Stimulated activated naive CD4-positive, alpha-beta T cell treated with Interleukin-2 at 50 U/mL for 16 hours (primary cell): Measurements from ENCODE around the gene NRG2.

Source experiments
- DNase-seq: peaks from one replicate; lab custom pipeline; 2025; lab: John Stamatoyannopoulos, UW

Gene NRG2

DNA sequence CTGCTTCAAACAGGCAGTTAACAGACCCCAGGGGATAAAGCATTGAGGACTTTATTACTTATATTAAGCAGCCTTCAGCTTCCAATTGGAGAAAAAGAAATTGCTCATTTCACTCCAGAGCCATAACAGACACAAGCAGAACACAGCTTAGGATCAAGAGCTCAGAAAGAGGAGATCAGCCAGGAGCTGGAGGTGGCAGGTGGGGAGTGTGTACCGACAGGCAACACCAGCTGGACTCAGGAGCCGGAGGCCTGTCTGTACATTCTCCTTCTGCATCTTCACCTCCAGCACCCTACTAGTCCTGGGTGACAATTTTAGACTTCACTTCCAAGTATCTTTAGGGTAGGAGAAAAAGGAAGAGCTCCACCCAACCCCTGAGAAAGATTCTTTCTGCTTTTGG lies 35.8 kb downstream of the NRG2 start:
- DNase-seq: no peak

DNA sequence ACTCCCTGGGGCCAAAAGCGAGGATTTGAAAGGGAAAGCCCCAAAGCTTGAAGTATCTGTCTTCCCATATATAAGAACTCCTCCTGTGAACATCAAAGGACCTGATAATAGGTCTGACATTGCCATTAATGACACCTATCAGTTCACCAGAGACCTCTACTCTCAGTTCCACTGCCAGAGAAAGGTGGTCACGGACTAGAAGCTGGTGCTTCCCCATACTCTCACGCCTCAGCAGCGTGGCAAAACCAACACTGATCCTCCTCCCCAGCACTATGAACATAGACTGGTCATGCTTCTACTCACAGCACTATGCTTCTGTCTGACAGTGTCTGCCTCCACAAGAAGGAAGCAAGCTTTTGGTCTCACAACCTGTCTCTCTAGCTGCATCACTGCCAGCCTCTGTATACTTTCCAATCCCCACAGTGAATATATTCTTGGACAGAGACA lies 37.9 kb downstream of the NRG2 start:
- DNase-seq: no peak

DNA sequence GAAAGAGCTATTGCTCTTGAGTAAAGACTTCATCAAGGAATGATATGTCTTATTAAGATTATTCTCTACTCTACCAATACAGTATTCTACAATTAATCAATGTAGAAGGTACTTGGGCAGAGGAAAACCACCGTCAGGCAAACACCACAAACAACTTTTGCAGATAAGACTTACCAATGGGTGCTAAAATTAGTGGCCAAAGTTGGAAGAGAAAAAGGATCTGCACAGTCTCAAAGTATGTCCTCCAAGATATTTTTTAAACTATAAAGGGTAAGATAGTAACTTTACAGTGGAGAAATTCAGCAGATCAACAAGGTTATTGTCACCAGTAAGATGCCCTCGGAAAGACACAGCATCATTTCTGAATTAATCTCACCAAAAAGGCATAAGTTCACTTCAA lies 38.9 kb downstream of the NRG2 start:
- DNase-seq: no peak

DNA sequence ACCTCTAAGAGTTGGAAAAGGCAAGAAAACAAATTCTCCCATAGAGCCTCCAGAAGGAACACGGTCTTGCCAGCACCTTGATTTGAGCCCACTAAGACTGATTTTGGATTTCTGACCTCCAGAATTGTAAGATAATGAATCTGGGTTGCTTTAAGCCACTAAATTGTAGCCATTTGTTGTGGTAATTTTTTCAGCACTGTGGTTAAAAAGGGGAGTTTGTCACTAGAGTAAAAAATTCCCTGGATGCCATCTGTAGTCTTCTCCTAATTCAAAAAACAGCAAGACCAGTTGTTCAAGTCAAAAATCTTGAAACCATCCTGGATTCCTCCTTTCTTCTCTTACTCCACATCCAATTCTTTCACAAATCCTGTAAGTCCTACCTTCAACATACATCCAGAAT lies 39.6 kb downstream of the NRG2 start:
- DNase-seq: no peak

DNA sequence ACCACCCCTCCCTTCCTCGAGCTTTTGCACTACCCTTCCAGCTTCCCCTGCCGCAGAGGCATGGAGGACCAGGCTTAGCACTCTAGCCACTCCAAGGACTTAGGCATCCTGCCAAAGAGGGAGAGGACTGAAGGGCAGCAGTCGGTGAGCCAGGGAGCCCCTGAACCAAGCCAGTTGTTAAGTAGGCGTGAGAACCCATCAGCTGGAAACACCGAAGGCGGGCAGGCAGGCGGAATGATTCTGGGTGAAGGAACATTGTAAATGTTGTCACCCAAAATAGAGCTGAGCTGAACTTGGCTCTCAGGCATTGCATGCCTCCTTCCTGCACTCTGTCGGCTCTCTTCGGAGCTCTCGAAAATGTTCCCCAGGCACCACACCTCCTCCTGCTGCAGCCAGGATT lies 42.8 kb downstream of the NRG2 start:
- no peak for DNase-seq

DNA sequence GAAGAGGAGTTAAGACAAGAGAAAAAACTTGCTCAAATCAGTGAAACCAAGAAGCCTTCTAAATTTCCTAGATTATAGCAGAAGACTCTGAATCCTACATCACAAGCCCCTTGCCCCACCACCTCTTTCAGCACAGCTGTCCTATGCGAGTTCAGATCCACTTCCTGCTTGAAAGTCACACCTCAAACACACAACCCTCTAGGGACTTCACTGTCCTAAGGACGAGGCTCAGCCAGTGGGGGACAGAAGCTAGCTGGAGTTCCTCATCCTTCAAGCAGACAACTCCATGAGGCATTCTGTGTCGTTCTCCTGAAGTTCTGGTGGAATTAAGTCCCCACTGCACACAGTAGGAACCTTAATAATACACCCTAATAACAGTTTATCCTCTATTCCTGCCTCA lies 44.3 kb downstream of the NRG2 start:
- no peak for DNase-seq

DNA sequence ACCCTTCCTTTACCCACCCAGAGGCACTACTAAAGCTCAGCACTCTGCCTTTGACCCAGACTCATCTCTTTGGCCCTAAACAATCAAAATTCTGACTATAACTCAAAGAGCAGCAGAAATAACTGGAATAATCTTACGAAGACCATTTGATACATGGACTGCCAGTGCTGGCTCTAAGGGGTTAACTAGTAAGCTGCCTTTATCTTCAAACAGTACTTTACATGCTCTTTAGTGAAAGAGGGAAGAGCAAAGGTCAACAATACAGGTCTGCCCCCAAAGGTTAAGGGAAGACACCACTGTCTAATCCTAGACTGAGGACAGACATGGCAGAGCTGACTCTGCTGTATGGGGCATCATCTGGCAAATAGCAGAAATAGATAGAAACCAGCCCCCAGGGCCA lies 45.8 kb downstream of the NRG2 start:
- no peak for DNase-seq

DNA sequence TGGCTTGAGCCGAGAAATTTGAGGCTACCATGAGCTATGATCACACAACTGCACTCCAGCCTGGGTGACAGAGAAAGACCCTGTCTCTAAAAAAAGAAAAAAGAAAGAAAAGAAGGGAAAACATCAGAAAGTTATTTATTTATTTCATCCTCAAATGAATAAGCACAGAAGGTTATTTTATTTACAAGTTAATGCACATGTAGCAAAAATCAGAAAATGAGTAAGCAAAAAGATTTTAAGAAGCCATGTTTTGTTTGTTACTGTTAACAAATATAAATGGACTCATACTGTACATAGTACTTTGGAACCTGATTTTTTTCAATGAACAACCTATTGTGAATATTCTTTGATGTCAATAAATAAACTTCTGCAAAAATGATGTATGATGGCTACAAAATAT lies 47.2 kb downstream of the NRG2 start:
- no peak for DNase-seq

DNA sequence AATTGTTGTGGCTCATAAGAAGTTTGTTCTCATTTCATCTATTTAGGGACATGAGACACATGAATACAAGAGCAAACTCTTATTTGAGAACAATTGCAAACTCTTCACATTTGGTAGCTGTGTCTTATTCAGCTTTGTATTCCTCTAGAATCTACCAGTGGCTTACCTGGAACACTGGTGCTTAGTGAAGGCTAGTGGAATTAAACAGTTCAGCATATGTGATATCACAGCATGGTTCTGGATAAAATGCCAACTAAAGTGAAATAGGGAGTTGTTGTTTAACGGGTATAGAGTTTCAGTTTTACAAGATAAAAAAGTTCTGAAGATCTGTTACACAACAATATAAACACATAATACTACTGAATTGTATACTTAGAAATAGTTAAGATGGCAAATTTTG lies 48.9 kb downstream of the NRG2 start:
- DNase-seq: no peak

DNA sequence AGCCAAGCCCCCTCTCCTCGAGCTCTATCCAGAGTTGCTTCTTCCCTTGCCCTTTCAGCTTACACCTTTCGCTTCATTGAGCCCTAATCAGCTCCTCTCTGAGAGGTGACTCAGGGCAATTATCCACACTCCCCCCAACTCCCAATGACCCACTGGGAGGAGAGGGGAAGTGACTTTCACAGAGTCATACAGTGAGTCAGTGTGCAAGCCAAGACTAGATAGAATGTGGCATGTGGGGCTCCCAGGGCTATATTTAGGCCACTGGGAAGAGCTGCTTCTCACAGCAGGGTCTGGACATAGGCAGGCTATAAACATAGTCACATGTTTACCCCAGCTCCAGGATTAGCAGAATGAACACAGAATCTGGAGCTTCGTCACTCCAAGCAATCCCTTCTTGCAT lies 57.4 kb downstream of the NRG2 start:
- no peak for DNase-seq

DNA sequence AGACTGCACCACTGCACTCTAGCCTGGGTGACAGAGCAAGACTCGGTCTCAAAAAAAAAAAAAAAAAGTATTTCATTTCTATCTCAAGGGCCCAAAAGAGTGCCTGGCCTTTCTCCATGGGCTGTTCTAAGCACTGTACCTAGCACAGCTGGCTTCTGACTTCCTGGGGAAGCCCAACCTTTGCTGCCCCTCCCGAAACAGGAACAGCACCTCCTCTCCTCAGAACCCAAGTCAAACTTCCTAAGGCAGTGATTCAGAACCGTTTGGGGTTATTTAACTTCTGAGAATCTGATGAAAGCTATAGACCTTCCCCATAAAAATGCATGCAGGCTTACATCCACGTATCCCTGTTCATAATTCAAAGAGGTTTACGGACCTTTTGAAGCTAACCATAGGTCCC lies 57.8 kb downstream of the NRG2 start:
- no peak for DNase-seq

DNA sequence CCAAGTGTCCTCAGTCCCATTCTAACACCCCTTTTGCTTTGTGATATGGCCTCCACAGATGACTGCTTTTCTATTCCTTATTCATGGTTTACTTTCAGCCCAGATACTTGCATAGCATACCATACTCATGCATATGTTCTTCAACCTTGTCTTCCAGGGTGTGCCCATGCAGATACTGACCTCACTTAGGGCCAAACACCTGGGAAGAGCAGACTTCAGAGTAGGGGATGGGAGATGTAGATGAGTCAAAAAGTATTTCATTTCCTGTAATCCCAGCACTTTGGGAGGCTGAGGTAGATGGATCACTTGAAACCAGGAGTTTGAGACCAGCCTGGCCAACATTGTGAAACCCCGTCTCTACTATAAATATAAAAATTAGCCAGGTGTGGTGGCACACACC lies 58.3 kb downstream of the NRG2 start:
- no peak for DNase-seq

DNA sequence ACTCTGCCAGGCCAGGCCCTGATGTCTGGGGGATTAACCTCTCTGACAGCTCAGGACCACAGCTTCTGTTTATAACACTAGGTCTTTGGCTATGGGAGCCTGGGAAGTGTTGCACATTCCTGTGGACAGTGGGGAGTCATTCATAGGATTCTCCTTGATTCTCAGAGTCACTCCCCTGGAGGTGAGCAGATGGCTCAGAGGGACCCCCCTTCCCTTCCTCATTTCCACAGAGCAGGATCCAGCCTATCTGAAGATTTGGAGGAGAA lies 60.2 kb downstream of the NRG2 start:
- no peak for DNase-seq

DNA sequence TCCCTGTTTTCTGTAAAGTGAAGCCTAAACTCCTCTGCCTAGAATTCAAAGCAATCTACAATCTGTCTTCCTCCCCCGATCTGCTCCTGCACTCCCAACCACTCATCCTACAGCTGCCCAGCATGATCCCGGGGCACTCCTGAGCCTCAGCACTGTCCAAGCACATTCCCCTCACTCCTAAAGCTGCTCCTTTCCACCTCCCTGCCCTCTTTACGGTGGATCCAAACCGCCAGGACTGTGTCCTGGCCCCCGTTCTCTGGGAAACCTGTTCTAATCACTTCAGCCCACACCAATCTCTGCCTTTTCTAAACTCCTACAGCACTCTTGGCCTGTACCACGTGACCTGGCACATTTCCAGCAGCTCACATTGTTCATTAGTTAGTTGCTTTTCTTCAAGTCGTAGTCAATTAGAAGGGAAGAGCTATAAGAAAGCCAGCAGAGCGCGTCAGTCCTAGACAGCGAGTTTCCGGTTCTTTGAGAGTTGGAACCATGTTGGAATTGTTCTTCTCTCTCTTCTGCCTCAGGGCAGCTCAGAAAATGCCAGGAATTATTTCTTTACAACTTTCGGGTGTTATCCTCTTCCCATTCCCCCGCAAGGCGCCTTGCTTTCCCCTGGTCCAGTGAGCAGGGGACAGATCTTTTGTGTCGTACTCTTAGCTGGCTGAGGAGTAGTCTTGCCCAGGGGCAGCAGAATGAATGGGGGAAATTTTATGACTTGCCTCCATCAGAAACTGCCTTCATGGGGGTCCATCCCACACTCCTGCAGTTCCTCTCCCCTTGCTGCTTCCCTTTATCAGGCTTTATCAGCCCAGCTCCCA lies 60.7 kb downstream of the NRG2 start:
- no peak for DNase-seq

DNA sequence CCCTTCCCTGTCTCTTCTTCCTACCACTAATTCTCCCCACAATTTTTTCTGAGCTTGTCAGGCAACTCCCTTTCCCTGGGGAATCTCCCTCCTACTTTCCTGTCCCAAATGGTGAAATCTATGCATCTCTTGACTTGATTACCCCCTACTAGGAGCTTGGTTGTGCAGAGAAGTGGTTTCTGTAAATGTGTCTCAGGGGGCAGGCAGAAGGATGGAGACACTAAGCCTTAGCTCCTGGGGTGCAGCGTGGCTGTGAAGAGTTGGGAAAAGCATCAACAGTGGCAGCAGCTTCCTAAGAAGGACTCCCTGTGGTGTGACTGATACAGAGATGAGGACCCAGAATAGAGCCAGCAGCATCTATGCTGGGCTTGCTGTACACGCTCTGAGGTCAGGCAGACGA lies 62.3 kb downstream of the NRG2 start:
- DNase-seq: no peak

DNA sequence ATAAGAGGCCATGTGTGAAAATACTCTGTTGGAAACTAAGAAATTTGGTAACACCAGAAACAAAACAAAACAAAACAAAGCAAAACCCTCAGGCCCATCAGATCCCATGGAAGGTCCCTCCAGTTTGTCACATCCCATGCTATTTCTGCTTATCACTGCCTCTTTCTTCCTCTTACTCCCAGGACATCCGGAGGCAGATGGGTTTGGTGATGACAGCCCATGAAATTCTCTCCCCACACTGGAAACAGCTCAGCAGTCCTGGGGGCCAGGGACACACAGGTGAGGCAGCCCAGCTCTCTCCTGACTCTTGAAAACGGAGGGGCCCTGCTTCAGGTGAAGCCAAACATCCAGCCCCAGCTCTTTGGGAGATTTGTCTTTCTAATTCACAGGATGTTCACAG lies 63.2 kb downstream of the NRG2 start:
- no peak for DNase-seq

DNA sequence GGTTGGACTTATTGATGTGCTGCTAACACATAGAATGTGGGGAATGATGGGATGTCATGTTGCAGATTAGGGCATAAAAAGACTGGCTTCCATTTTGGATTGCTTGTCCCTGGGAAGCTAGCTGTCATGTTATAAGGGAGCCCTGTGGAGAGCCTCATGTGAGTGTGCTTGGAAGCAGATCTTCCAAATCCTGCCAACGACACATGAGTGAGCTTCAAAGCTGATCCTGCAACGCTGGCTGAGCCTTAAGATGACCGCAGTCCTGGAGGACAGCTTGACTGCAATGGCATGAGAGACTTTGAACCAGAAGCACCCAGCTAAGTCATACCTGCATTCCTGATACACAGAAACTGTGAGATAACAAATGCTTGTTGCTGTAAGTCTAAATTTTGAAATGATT lies 63.6 kb downstream of the NRG2 start:
- no peak for DNase-seq

DNA sequence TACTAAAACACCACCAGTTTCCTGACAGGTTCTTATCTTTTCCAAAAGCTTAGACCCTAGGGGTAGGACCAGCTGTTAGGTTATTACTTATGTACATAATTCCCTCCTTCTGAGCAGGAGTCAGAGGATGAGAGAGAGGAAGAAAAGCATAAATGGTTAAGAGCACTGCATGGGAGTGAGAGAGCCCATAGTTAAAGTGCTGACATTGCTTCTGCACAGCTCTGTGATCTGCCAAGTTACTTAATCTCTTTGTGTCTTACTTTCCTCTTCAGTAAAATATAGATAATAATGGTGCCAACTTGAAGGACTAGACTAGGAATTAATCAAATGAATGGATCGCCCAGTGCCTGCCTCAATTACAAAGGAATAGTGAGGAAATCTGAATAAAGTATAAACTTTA lies 66.4 kb downstream of the NRG2 start:
- DNase-seq: no peak

DNA sequence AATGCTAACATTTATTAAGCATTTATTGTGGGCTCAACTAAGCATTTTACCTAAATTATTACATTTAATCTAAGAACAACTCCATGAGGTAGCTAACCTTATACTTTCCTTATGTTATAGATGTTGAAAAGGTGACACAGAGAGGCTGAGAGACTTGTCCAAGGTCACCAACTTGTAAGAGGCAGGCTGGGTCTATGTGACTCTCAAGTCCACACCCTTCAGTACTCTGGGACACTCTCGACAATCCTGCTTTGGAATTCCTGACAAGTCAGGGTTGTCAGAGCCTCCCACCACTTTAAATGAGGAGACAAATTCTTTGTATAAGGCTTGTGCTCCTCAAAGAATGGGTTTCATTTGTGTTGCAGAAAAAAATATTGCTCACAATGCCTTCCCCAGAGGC lies 67.2 kb downstream of the NRG2 start:
- no peak for DNase-seq

DNA sequence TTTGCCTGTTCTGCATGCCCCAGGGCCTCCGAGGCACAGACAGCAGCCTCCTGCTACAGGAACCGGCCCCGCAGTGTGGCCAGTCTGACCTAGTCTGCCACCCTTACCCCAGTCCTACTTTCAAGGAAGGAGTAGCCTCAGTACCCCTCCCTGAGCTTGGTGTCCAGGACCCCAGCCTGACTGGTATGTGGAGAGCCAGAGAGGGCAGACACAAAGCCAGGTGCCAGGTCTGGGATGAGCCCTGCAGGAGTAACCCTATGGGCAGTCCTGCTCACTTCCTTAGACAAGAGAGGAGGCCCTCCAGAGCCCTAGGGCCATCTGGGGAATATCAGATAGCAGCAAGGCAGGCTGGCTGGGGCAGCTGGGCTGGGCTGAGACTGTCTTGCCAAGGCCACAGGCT lies 67.8 kb downstream of the NRG2 start:
- no peak for DNase-seq

DNA sequence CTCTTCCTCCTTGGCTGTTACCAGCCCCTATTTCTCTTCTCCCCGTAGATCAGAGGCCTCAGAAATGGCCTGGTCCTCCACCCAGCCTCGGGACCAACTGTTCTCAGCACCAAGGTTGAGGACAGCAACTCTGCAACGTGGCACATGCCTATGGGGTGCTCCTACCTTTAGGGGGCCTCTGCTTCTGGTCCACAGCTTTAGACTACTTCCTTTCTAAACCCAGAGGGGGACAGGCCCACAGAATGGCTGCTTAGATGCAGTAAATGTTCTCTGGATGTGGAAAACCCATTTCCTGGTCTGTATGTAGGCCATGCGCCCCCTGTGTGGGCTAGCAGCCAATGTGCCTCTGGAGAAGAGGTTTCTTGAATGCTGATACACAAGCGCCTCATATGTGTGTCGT lies 68.4 kb downstream of the NRG2 start:
- DNase-seq: no peak

DNA sequence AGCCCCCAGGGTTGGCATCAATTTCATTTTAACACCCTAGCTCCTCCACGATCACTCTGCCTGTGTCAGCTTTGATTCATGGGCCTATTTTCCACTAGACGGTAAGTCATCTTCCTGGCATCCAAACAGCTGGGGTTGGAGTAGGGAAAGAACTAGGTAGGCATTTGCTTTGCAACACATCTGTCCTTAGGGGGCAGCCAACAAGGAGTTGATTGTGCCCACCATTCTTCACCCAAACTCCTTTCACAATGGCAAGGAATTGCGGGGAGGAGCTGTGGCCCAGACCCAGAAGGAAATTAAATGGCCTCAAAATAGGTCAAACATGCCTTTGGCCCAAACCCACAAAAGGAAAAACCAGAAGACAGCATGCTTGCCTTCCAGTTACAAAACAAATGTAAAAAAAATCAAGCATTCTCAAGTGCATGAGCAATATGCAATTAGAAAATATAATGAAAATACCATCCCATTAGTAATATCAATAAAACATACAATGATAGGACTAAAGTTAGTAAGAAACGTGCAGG lies 71.8 kb downstream of the NRG2 start:
- no peak for DNase-seq

DNA sequence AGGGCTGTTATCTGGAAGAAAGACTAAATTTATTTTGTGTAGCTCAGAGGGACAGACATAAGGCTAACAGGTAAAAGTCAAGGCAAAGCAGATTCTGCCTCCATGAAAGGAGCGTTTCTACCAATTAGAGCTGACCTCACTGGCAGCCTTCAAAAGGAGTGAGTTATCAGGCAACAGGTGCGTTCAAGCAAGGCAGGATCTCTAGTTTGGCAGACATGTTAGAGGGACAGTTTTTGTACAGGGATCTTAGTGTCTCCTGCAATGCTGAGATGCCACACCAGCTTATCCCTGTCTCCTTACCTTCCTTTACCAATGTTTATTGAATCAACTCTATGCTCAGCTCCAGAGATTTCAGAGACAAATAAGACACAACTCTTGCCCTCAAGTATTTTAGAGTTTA lies 73.8 kb downstream of the NRG2 start:
- no peak for DNase-seq

DNA sequence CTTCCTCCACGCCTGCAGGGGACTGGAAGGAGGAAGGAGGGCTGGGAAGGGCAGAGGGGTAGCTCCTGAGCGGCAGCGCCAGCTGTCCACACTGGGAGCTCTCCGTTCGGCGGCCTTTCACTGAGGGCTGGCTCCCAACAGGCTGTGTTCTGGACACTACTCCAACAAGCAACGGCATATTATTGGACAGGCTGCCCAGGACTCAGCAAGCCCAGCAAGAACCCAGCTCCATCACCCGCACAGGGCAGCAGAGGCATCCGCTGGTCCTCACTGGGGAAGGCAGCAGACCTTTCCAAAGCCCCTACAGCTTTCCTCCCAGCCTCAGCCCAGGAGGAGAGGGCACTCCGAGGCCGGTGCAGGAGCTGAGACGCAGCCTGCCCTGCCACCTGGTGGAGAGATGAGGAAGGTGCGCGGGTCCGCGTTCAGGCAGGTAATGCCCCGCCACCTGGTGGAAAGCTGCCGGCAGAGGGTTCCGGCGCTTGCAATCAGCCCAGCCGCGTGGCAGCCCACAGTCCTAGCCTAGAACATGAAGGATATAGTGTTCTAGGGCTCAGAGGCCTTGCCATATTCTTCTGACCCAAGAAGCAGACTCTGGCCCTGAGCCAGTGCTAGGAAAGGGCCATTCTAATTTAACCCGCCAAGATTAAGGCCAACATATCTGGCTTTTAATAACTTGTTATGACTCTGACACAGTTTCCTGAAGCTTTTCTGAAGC lies 74.4 kb downstream of the NRG2 start:
- peak; percentile 82 for DNase-seq
